Tibial nerve (tissue), 4 donors: Measurements from ENCODE around the gene SOX5.

Experiments used
- CTCF ChIP-seq, 5 experiments: fragments of 200-600 bp in 3 of 5; fragments of 450-650 bp in 2 of 5; sonication (generic) in 3 of 5; IDR thresholded peaks; one replicate each; pipeline ENCODE4 v1.5.1; 2016 to 2019; ENCODE audit warnings: antibody characterized with exemption in 5 of 5, mild to moderate bottlenecking in 3 of 5, moderate library complexity in 2 of 5
- EP300 ChIP-seq, 2 donors: sonication (generic); formaldehyde crosslinking; IDR thresholded peaks; one replicate each; pipeline ENCODE4 v1.6.1; 2017; ENCODE audit warnings: antibody characterized with exemption in 2 of 2, mild to moderate bottlenecking in 1 of 2
- POLR2A ChIP-seq, 2 donors: fragments of 450-650 bp; IDR thresholded peaks; one replicate each; pipeline ENCODE4 v1.6.1; 2017; ENCODE audit warnings: antibody characterized with exemption in 2 of 2, mild to moderate bottlenecking in 2 of 2, moderate library complexity in 2 of 2

GRCh38 chr12:23927907-23928306, 21.6 kb downstream of the SOX5 start:
- TF ChIP-seq EP300 (IDR thresholded peaks at IDR 0.05) (no peak), POLR2A (IDR thresholded peaks at IDR 0.05) (no peak), CTCF (IDR thresholded peaks at IDR 0.05) (no peak)
